ENCODE results near the gene GALNT18. TPM values are rescaled to one million over a fixed set of nuclear protein-coding genes. Genes with fewer than 3 reads are reported as not detected.

Gene GALNT18
- total RNA-seq, result 35.9 to 38.4 TPM (median 36.4 TPM) in 3 replicates
- long read RNA-seq, transcript GALNT18-201 (11 exons, 2,504 nt), result major isoform, 218 of 245 reads
- long read RNA-seq, partial matches to known transcripts, result 1 of 245 reads
- long read RNA-seq, other reads (novel, unspliced or antisense), result 26 of 245 reads

GRCh38 chr11:11621573-11622339 is at the start of gene GALNT18:
GALNT18 (minus strand) TSS chr11:11622005.
- H3K27ac Mint-ChIP-seq (ENCODE audit: unreplicated experiment), result peak within 1 kb of the TSS; percentile 69

GRCh38 chr11:11670574-11670973 is 48.8 kb upstream of the GALNT18 start:
- Mint-ChIP-seq H3K27me3 (ENCODE audit: low read depth) (peaks cover 20% of the 10 kb centered on the region), H3K4me3 (ENCODE audit: unreplicated experiment) (no peak overlapping the region), H3K36me3 (ENCODE audit: low read depth) (peaks cover 3% of the 10 kb centered on the region), H3K4me1 (ENCODE audit: low read depth) (peaks cover 2% of the 10 kb centered on the region), H3K27ac (ENCODE audit: unreplicated experiment) (no peak overlapping the region), H3K9me3 (ENCODE audit: low read depth) (peaks cover 6% of the 10 kb centered on the region)
- no peak for DNase-seq (ENCODE audit: low spot score)
- TF ChIP-seq CTCF (IDR thresholded peaks at IDR 0.05), result no peak

More at GRCh38 chr11:11621573-11622339, at the start of gene GALNT18:
- no peaks in the 10 kb centered on the region for H3K36me3 Mint-ChIP-seq (ENCODE audit: low read depth)
- no peaks in the 10 kb centered on the region for H3K9me3 Mint-ChIP-seq (ENCODE audit: low read depth)
- DNase-seq (ENCODE audit: low spot score), result peak; percentile 98
- no peaks in the 10 kb centered on the region for H3K27me3 Mint-ChIP-seq (ENCODE audit: low read depth)
- H3K4me3 Mint-ChIP-seq (ENCODE audit: unreplicated experiment), result peak within 1 kb of the TSS; percentile 91
- TF ChIP-seq CTCF (IDR thresholded peaks at IDR 0.05), result peak; percentile 78
- peaks cover 48% of the 10 kb centered on the region for H3K4me1 Mint-ChIP-seq (ENCODE audit: low read depth)

GRCh38 chr11:11669233-11669846 is 47.5 kb upstream of the GALNT18 start:
- Mint-ChIP-seq H3K36me3 (ENCODE audit: low read depth) (peaks cover 3% of the 10 kb centered on the region), H3K4me1 (ENCODE audit: low read depth) (peaks cover 4% of the 10 kb centered on the region), H3K27ac (ENCODE audit: unreplicated experiment) (no peak overlapping the region), H3K4me3 (ENCODE audit: unreplicated experiment) (no peak overlapping the region), H3K27me3 (ENCODE audit: low read depth) (peaks cover 27% of the 10 kb centered on the region), H3K9me3 (ENCODE audit: low read depth) (peaks cover 6% of the 10 kb centered on the region)
- no peak for TF ChIP-seq CTCF (IDR thresholded peaks at IDR 0.05)
- no peak for DNase-seq (ENCODE audit: low spot score)

DNA sequence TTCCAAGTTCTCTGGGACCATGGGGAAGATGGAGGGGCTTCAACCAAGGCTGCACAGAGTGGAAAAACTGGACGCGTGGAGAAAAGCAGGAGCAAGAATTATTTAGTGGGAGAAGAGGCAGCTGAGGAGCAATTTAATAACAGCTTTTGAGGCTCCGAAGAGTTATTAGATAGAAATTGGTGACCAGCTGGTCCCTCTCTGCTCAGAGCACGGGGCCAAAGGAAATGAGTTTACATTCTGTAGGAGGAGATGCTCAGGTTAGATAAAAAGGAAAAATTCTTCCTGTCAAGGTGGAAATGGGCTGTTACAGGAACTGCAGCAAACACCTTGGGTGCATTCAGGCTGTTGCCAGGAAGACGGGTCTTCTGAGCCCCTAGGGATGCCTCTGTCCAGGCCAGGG is 47.0 kb upstream of the GALNT18 start:
- no peak for DNase-seq (ENCODE audit: low spot score)
- Mint-ChIP-seq H3K27me3 (ENCODE audit: low read depth) (peaks cover 33% of the 10 kb centered on the region), H3K9me3 (ENCODE audit: low read depth) (peaks cover 6% of the 10 kb centered on the region)

More for the DNA sequence above, 47.0 kb upstream of the GALNT18 start:
- Mint-ChIP-seq H3K4me3 (ENCODE audit: unreplicated experiment) (no peak overlapping the region), H3K36me3 (ENCODE audit: low read depth) (peaks cover 3% of the 10 kb centered on the region), H3K27ac (ENCODE audit: unreplicated experiment) (no peak overlapping the region), H3K4me1 (ENCODE audit: low read depth) (peaks cover 4% of the 10 kb centered on the region)
- no peak for TF ChIP-seq CTCF (IDR thresholded peaks at IDR 0.05)
